Stimulated activated CD4-positive, alpha-beta T cell treated with anti-CD3 and anti-CD28 coated beads, TNF-alpha, amount 100 ng/mL, for 48 hours (primary cell): ENCODE measurements around the gene GSTO1.
A peak's percentile ranks its signal among the peaks of the same experiment; 100 is the strongest.

ENCODE experiments used
- DNase-seq, 3 donors: peaks; one replicate each; pipeline ENCODE4 v3.0.0-alpha.2; 2020; ENCODE audit warnings: low read depth in 3 of 3

GSTO1 gene

GRCh38 chr10:104276192-104276591 lies 21.5 kb downstream of the GSTO1 start:
- no peak for DNase-seq

- DNase-seq: no peak
Observed at GRCh38 chr10:104277785-104278184, 23.1 kb downstream of the GSTO1 start.

DNA sequence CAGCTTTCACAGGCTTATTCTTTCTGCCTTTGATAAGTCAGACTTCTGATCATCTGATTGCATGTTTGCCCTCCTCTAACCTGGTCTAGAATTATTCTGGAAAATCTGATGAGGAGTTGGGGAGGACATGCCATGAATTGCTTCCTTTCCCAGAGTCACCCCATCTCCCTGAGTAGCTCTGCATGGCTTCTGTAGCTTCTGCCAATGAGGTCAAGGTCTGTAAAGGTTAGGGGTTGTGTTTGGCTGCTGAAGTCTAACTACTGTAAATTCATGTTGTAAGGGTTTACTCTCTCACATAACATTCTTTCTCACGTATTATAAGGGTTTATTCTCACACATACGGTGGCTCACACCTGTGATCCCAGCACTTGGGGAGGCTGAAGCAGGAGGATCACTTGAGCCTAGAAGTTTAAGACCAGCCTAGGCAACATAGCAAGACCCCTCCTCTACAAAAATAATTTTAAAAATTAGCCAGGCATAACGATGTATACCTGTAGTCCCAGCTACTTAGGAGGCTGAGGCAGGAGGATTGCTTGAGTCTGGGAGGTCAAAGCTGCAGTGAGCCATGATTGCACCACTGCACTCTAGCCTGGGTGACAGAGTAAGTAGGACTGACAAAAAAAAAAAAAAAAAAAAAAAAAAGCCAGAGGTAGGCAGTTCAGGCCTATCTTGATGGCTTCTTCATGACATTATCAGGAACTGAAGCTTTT lies 25.0 kb downstream of the GSTO1 start:
- no peak for DNase-seq

DNA sequence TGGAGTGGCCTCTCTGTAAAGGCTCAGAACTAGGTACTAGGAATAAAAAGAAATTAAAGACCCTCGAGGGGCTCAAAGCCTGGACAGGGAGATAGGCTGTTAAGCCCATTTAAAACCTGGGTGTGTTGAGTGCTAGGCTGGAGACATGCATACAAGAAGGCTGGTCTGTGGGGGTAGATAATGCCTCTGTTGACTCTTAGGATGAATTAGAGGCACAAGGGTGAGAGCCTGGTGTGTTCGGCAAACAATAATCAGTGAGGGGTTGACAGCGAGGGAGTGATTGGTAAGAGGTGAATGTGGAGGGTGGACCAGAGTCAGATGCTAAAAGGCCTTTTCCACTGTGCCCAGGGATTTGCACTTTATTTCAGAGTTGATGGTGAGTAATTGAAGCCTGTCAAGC lies 27.0 kb downstream of the GSTO1 start:
- no peak for DNase-seq

GRCh38 chr10:104284846-104285245 lies 30.2 kb downstream of the GSTO1 start:
- no peak for DNase-seq

- no peak for DNase-seq
Observed at GRCh38 chr10:104286939-104287338, 32.2 kb downstream of the GSTO1 start.

DNA sequence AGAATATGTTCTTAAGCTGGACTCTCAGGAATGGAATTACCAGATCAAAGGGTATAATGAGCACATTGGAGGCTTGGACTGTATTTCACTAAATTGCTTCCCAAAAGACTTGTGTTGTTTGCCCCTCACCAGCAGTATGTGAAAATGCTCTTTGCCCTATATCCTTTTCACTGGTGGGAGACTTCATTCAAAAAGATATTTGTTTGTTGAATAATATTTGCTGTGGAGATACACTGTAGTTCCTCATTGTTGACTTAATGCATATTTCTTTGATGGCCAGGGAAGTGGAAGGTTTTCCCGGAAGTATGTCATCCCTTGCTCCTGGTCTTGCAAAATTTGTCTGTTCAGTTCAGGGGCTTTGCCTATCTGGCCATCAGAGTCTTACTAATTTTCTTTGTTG lies 33.7 kb downstream of the GSTO1 start:
- no peak for DNase-seq

DNA sequence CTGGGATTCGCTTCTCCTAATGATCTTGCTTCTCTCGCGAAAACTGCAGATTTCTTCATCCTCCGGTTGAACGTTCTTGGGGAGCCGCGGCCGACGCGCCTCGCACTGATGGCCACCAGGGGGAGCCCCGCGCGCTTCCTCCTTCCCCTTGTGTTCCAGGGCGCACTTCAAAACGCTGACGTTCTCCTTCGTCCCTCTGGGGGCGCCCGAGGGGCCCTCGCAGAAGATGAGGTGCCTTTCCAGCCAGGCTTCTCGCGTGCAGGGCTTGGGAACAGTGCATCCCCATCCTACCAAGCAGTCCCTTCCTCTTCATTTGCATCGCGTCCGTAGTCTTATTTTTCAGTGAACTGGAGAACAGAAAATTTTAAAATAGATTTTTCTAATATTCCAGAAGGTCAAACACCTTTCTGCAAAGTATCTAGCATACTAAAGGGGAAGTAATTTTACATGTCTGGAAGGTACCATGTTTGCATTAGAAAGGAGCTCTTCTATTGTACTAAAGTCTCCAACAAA lies 36.8 kb downstream of the GSTO1 start:
- peak; percentile 75 to 82 (median 80) for DNase-seq

- no peak for DNase-seq
Observed at GRCh38 chr10:104293011-104293410, 38.3 kb downstream of the GSTO1 start.

- no peak for DNase-seq
Observed at GRCh38 chr10:104293781-104294321, 39.2 kb downstream of the GSTO1 start.

GRCh38 chr10:104296687-104297436 lies 42.2 kb downstream of the GSTO1 start:
- DNase-seq: no peak

GRCh38 chr10:104297697-104298660 lies 43.3 kb downstream of the GSTO1 start:
- DNase-seq: no peak

DNA sequence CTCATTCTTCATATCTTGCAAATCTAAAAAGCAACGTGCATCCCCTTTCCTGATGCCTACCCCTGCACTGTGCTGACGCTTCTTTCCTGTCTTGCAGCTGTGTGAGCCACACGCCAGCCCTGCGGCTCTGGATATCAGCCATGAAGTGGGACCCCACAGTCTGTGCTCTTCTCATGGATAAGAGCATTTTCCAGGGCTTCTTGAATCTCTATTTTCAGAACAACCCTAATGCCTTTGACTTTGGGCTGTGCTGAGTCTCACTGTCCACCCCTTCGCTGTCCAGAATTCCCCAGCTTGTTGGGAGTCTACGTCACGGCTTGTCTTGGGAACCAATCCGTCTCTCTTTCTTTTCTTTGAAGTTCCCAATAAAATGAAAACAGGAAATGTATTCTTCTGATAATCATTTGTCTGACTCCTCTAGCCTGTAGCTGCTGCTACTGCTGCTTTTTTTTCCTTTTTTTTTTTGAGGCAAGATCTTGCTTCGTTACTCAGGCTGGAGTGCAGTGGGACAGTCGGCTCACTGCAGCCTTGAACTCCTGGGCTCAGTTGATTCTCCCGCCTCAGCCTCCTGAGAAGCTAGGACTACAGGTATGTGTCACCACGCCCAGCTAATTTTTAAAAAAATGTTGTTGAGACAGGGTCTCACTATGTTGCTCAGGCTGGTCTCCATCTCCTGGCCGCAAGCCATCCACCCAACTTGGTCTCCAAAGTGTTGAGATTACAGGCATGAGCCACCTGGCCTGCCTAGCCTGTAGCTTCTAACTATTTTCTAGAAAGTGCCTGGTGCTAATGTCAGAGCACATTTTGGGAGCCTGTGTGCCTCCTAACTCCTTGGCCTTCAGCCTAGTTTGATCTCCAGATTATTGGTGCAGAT lies 44.6 kb downstream of the GSTO1 start:
- DNase-seq: no peak

DNA sequence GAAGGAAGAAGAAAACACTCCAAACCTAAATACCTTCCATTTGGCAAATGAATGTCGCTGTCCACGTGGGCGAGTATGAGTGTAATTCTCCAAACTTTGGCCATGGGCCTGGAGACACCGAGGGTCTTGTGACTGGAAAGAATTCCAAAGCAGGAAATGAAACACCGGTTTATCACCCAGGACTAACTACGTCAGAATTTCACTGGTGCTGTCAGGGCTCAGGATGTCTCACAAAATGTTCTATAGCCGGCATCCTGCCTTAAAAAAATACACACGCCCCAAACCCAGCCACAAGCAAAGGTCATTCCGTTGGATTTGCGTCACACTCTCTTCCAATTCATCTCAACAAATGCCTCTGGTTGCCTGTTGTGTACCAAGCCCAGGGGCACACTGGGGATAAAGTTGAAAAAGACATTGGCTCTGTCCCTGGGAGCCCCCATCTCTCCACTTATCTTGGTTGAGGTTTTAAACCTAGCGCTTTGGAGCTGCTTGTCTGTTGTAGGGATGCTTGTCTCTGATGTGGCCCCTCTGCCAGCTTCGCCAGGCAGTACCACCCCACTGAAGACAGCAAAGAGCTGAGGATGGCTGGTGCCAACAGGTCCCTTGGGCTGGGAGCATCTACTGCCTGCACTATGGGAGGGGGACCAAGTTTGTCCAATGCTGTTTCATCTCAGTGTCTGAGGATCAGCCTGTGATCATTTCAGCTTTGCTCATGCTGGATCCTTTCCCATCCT lies 45.5 kb downstream of the GSTO1 start:
- no peak for DNase-seq

GRCh38 chr10:104300736-104301292 lies 46.1 kb downstream of the GSTO1 start:
- DNase-seq: no peak

GRCh38 chr10:104301907-104302690 lies 47.4 kb downstream of the GSTO1 start:
- no peak for DNase-seq

DNA sequence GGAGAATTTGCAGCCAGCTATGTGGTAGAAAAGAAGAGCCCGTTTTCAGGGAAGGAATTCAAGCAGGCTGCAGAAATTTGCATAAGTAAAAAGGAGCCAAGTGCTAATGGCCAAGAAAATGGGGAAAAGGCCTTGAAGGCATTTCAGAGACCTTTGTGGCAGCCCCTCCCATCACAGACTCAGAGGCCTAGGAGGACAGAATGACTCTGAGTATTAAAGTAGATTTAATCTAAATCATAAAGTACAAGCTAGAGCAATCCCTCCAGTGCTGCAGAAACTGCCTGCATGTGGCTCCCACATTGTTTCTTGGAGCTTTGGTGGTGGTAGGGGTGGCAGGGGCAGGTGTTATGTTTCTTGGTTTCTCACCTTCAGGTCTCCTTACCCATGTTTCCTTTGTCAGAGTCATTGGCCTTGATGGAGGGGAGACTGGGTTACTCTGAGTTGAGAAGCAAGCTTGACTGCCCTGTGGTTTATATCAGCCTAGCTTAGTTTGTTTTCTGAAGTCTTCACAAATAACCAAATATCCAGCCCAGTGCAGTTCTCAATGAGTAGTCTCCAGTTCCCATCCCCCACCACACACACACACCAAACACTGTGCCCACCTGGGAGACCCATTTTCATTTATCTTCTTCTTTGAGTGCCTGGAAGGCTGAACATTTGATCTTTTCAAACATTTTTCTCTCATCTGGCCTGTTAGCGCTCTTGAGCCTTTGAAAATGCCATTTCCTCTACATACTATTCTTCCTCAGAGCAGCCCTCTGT lies 49.1 kb downstream of the GSTO1 start:
- no peak for DNase-seq

DNA sequence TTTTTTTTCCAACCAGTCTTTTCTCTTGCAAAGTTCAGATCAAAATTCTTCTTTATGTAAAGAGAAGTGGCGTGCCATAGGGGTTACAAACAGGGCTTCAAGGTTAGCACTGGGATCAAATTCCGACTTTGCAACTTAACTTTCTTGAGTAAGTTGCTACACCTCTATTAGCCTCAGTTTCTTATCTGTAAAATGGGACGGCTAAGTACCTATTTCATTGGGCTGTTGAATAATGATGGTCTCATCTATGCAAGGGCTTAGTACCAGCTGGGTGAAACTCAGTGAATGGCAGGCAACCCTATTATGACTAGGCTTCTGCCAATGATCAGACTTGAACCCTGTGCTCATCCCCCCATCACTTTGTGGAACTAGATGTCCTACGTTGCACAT lies 49.7 kb downstream of the GSTO1 start:
- no peak for DNase-seq
